Testis (tissue), 3 donors: ENCODE data around the gene SYNE1. TPM values are rescaled to one million over a fixed set of nuclear protein-coding genes. Genes with fewer than 3 reads are reported as not detected.
A peak's percentile ranks its signal among the peaks of the same experiment; 100 is the strongest.
"Not testable (repeated sequence)": the region's sequence is repeated elsewhere in the genome, so short reads cannot be mapped to it uniquely, and the experiment has no call there.

Experiments
- DNase-seq: peaks from one replicate; pipeline ENCODE4 v3.0.0-alpha.2; 2019
- H3K27ac ChIP-seq, 2 donors: fragments of 200-600 bp; sonication (generic); one replicate each; pipeline ENCODE4 v1.5.1; 2019
- H3K27me3 ChIP-seq: fragments of 200-600 bp; sonication (generic); one replicate; pipeline ENCODE4 v1.5.1; 2019
- H3K36me3 ChIP-seq: fragments of 200-600 bp; sonication (generic); one replicate; pipeline ENCODE4 v1.5.1; 2017; ENCODE audit warnings: low read depth; ENCODE audit errors: missing control alignments
- H3K4me1 ChIP-seq: fragments of 200-600 bp; sonication (generic); one replicate; pipeline ENCODE4 v1.5.1; 2019
- H3K4me3 ChIP-seq, 2 donors: fragments of 200-600 bp; sonication (generic); one replicate each; pipeline ENCODE4 v1.5.1; 2017 to 2019
- H3K9me3 ChIP-seq: fragments of 200-600 bp; sonication (generic); one replicate; pipeline ENCODE4 v1.5.1; 2017
- POLR2A ChIP-seq: fragments of 450-650 bp; IDR thresholded peaks from one replicate; pipeline ENCODE4 v1.6.1; 2017; ENCODE audit warnings: antibody characterized with exemption, mild to moderate bottlenecking, moderate library complexity
- WGBS, 2 donors: methylation state at CpG; one replicate each; pipeline ENCODE4 v1.1.5; 2018; 5-methylcytosine and 5-hydroxymethylcytosine counted together
- intact Hi-C: fragments of 100-400 bp; cut with DNase I; formaldehyde crosslinking; loops from one replicate; pipeline ENCODE4 v1.15.1; 2023; ENCODE audit warnings: low total_unique reads
- polyA plus RNA-seq: library from polyadenylated mRNA; stranded (reverse); fragments of 350-450 nt; fragmentation: Illumina TruSeq; extraction: RNeasy Lipid Tissue Mini Kit (QIAGEN cat#74804); gene quantifications from one replicate; pipeline ENCODE4 v1.2.3, GENCODE V29; 2014; ENCODE audit warnings: low read depth, low replicate concordance; ENCODE audit not compliant: insufficient read depth
- total RNA-seq, 2 donors: library from RNA; depleted of rRNA; stranded (reverse); fragments of >200 nt; gene quantifications; one replicate each; pipeline ENCODE4 v1.2.3, GENCODE V29; 2016
- TF ChIP-seq, protein P1 (sequence below), 3 experiments: fragments of 450-650 bp in 2 of 3; fragments of 200-600 bp in 1 of 3; sonication (generic) in 1 of 3; IDR thresholded peaks; one replicate each; pipeline ENCODE4 v1.5.1; 2016 to 2019; ENCODE audit warnings: antibody characterized with exemption in 3 of 3, mild to moderate bottlenecking in 2 of 3, moderate library complexity in 1 of 3

SYNE1 gene
- total and polyA plus RNA-seq, 3 donors from 2014 or later: 57.2 to 255 (median 228) TPM

DNA sequence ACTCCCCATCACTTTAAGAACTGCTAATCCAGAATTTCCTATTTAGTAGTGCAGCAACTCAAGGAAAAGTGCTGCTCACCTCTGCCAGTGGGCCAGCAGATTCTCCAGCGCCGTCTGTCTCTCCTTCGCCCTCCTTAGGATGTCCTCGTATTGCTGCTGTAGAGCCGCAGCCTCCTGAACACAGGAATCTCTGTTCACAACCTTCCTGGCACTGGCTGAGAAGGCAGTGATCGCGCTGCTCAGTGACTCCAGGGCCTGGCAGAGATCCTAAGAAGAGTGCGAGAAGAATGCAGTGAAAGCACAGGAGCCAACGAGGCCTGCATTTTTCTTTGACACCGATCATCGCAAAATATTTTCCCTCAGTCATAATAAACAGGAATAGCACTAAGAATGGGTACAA lies 209.0 kb downstream of the SYNE1 start:
- WGBS, 2 donors: 69 to 81% methylated on average over 11 of the region's 11 CpGs
- no peak overlapping the region for H3K4me3 ChIP-seq
- no peaks in the 10 kb centered on the region for H3K36me3 ChIP-seq
- H3K27ac ChIP-seq: no peak overlapping the region
- intact Hi-C loops: no loop called here
- TF ChIP-seq, protein P1, sequence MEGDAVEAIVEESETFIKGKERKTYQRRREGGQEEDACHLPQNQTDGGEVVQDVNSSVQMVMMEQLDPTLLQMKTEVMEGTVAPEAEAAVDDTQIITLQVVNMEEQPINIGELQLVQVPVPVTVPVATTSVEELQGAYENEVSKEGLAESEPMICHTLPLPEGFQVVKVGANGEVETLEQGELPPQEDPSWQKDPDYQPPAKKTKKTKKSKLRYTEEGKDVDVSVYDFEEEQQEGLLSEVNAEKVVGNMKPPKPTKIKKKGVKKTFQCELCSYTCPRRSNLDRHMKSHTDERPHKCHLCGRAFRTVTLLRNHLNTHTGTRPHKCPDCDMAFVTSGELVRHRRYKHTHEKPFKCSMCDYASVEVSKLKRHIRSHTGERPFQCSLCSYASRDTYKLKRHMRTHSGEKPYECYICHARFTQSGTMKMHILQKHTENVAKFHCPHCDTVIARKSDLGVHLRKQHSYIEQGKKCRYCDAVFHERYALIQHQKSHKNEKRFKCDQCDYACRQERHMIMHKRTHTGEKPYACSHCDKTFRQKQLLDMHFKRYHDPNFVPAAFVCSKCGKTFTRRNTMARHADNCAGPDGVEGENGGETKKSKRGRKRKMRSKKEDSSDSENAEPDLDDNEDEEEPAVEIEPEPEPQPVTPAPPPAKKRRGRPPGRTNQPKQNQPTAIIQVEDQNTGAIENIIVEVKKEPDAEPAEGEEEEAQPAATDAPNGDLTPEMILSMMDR (IDR thresholded peaks at IDR 0.05): no peak
- no peak for TF ChIP-seq POLR2A
- no peaks in the 10 kb centered on the region for H3K27me3 ChIP-seq
- H3K4me1 ChIP-seq: no peaks in the 10 kb centered on the region
- DNase-seq: peak; percentile 31
- H3K9me3 ChIP-seq: no peaks in the 10 kb centered on the region

DNA sequence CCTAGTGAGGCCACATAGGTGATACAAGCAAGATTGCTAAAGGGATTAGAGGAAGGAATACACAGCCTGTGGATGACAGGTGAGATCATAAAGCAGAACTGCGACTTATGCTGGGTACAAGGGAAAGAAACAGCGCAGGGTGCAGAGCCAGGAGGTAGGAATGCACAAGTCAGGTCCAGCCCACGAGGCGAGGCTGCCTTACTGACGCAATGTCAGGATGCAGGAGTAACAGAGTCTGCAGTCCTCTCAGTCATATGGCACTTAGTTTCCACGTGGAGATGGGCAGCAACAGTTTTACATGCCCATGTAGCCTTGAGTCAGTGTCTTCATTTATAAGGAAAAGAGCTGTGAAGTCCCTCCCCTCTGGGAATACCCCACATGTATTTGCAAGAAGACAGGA lies 210.9 kb downstream of the SYNE1 start:
- intact Hi-C loops: no loop called here
- TF ChIP-seq, protein P1 (IDR thresholded peaks at IDR 0.05): no peak
- no peak for TF ChIP-seq POLR2A

DNA sequence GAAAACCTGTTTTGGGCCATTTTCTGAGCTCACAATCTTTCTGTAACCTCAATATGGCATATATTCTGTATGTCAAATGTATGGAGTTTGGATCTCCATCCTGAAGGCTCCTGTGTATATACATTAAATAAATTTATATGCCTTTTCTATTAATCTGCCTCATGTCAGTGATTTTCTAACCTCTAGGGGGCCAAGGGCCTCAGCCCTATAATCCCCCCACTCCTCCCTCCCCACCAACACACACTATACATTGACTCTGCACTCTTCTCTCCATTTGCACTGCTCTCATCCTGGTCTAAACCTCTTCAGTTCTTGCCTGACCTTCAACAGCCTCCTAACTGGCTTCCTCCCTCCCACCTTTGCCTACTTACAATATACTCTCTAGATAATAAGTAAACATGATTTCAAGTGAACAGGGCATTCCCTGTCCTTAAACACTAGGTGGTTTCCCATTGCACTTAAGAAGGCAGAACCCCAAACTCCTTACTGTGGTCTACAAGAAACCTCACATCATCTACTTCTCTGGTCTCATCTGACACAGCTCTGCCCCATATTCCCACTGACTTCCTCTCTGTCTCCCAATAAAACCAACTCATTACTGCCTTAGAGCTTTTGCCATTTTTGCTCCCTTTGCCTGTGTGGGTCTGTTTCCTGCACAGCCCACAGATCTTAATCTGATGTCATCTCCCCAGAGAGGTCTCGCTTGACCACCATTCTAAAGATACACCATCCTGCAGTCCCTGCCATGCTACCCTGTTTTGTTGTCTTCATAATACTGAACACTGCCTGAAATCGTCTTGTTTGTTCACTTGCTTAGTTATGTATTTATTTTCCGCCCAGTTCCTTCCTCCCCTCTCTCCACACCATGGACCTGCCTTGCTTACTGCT lies 213.7 kb downstream of the SYNE1 start:
- no peaks in the 10 kb centered on the region for H3K9me3 ChIP-seq
- H3K4me1 ChIP-seq: no peaks in the 10 kb centered on the region
- no peaks in the 10 kb centered on the region for H3K27me3 ChIP-seq
- intact Hi-C loops: no loop called here
- no peak for TF ChIP-seq POLR2A
- TF ChIP-seq, protein P1 (IDR thresholded peaks at IDR 0.05): peak in 1 of 3 experiments; percentile 19
- WGBS, 2 donors: 85 to 90% methylated on average over 3 of the region's 3 CpGs
- H3K27ac ChIP-seq: no peak overlapping the region
- H3K36me3 ChIP-seq: no peaks in the 10 kb centered on the region
- no peak for DNase-seq
- no peak overlapping the region for H3K4me3 ChIP-seq

More for the DNA sequence above, 210.9 kb downstream of the SYNE1 start:
- Histone ChIP-seq H3K4me3 (no peak overlapping the region), H3K27ac (no peak overlapping the region), H3K27me3 (no peaks in the 10 kb centered on the region), H3K4me1 (no peaks in the 10 kb centered on the region), H3K9me3 (no peaks in the 10 kb centered on the region), H3K36me3 (no peaks in the 10 kb centered on the region)
- no peak for DNase-seq
- WGBS, 2 donors: 73 to 82% methylated on average over 6 of the region's 6 CpGs

DNA sequence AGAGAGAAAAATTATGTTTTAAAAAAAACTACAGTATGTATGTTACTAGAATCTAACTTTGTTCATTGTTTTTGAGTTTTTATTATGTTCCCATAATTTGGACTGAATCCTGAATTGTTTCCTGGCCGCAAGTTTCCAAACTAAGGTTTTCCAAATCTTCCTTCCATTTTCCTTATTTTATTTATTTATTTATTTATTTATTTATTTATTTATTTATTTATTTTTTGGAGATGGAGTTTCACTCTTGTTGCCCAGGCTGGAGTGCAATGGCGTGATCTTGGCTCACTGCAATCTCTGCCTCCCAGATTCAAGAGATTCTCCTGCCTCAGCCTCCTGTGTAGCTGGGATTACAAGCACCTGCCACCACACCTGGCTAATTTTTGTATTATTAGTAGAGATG lies 215.7 kb downstream of the SYNE1 start:
- H3K9me3 ChIP-seq: not testable (repeated sequence)

DNA sequence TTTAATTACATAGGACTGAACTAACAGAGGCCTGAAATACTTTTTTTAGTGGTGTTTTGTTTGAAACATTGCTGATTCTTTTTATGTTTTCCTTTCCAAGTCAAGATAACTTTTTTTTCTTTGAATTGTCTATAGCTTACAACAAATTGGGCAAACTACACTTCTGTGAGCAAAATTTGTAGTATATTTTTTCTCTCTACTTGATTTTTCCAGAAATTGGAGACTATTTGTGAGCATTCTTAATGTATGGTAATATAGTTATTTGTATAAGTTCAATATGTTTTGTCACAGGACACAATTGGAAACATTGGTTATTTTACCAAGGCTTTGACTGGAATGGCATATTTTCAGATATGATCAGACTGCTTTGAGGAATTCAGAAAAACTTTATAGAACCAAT lies 216.5 kb downstream of the SYNE1 start:
- Histone ChIP-seq H3K27me3 (no peaks in the 10 kb centered on the region), H3K4me1 (no peaks in the 10 kb centered on the region), H3K4me3 (no peak overlapping the region), H3K27ac (no peak overlapping the region), H3K9me3 (no peaks in the 10 kb centered on the region), H3K36me3 (no peaks in the 10 kb centered on the region)
- intact Hi-C loops: no loop called here
- no peak for DNase-seq
- TF ChIP-seq, protein P1 (IDR thresholded peaks at IDR 0.05): no peak
- no peak for TF ChIP-seq POLR2A

More for the DNA sequence above, 215.7 kb downstream of the SYNE1 start:
- H3K27me3 ChIP-seq, H3K4me3 ChIP-seq, DNase-seq, intact Hi-C loops, H3K27ac ChIP-seq, H3K36me3 ChIP-seq, H3K4me1 ChIP-seq: not testable (repeated sequence)
- 92 to 98% methylated on average over 2 of the region's 2 CpGs for WGBS, 2 donors
